ELR (cell line): Measurements from ENCODE around the gene GHRH.

Source experiments
- DNase-seq: peaks from one replicate; pipeline ENCODE4 v3.0.0-alpha.2; 2015; ENCODE audit warnings: low read depth

GHRH gene

DNA sequence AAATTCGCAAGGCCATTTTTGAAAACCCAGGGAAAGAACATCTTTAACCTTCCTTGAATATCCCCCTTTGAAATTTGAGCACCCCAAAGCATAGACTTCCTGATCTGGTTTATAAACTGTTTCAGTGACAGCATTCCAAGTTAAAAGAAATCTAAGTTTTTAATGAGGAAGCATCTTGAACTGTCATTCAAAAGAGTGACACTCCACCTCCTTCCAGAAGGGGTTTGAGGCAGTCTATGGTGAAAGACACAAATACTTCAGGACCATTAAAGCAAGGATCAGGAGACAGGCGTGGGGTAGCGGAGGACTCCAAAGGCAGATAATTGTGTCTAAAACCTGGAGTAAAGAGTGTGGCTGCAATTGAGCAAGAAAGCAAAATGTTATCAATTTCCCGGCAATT lies 691 bp downstream of the GHRH start:
- no peak for DNase-seq

- no peak for DNase-seq
These were observed 1.7 kb downstream of the GHRH start for GRCh38 chr20:37259865-37260264.

DNA sequence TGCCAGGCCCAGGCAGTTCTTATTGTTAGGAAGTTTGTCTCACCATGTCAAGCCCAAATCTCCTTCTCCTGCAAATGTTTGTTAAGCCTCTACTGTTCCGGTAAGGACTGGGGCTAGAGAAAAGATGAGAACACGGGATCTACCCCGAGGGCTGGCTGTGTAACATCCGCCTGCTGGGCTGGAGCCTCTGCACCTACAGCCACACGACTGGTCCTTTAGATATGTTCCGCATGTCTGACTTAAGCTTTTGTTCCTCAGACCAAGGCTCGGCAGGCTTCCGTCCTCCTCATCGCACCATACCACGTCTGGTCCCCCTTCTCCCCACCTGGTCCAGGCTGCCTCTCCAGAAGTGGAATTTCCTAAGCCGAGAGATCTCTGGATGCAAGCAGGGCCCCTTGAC lies 2.6 kb downstream of the GHRH start:
- no peak for DNase-seq

- no peak for DNase-seq
These were observed 3.6 kb downstream of the GHRH start for GRCh38 chr20:37257988-37258387.

- DNase-seq = no peak
These were observed 4.1 kb downstream of the GHRH start for GRCh38 chr20:37257530-37257929.

GRCh38 chr20:37256286-37256685 lies 5.3 kb downstream of the GHRH start:
- no peak for DNase-seq

- DNase-seq = no peak
These were observed 7.3 kb downstream of the GHRH start for GRCh38 chr20:37254114-37254878.

DNA sequence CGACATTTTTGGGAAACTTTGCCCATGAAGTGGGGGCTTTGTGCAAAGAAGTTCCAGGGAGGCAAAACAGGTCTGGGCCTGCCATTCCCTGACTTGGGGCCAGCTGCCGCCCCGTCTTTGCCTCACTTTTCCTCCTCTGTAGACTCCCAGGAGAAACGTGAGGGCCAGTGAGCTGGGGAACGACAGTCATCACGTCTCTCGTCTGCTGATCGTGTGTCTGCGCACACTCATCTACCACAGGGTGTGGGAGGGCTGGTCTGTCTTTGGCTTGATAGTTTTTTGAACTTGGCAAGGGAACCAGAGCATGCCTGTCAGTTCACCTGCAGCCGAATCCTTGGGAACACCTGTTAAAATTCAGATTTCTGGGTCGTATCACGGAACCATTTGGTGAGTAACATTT lies 8.5 kb downstream of the GHRH start:
- DNase-seq = no peak

DNA sequence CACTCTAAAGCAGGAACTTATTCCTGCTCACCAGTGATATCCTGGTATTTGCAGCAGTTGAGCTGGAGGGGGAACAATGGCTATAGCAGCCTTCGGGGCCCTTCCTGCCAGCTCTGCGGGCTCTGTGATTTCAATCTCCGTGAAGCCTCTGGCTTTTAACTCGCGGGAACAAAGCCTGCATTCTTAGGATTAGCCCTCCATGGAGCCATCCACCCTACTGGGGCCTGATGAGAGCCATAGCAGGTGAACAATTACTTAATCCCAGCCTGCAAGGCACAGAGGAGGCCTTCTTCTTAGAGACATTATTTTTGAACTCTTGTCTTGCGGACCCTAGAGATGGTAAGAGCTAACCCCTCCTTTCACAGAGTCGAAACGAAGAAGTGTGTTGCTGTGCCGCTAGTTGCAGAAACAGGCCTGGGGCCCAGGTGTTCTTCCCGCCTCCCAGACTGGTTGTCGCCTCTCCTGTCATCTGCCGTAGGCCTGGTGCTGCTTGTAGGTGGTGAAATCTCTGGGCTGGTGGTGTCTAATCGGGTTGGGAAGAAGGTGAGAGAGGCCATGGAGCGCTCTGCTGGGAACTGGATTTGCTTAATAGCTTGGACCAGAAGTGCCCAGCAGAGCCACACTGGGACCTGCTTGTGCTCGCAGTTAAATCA lies 9.7 kb downstream of the GHRH start:
- no peak for DNase-seq

- DNase-seq = no peak
These were observed 12.3 kb downstream of the GHRH start for GRCh38 chr20:37249304-37249703.

GRCh38 chr20:37247547-37247946 lies 14.1 kb downstream of the GHRH start:
- DNase-seq = no peak

DNA sequence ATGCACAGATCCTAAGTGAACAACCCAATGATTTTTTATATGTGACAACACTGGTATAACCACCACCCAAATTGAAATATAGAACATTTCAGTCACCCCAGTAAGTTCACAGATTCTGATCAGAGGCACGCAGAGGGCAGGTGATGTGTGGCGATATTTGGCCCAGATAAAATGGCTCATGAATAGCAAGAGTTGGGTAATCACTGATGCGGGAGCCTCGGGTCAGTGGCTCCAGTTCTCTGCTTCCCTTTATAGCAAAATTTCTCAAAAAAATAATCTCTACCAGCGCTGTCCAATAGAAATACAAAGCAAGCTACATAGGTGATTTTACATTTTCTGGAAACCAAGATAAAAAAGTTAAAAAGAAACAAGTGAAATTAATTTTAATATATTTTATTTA lies 14.9 kb downstream of the GHRH start:
- DNase-seq = no peak

DNA sequence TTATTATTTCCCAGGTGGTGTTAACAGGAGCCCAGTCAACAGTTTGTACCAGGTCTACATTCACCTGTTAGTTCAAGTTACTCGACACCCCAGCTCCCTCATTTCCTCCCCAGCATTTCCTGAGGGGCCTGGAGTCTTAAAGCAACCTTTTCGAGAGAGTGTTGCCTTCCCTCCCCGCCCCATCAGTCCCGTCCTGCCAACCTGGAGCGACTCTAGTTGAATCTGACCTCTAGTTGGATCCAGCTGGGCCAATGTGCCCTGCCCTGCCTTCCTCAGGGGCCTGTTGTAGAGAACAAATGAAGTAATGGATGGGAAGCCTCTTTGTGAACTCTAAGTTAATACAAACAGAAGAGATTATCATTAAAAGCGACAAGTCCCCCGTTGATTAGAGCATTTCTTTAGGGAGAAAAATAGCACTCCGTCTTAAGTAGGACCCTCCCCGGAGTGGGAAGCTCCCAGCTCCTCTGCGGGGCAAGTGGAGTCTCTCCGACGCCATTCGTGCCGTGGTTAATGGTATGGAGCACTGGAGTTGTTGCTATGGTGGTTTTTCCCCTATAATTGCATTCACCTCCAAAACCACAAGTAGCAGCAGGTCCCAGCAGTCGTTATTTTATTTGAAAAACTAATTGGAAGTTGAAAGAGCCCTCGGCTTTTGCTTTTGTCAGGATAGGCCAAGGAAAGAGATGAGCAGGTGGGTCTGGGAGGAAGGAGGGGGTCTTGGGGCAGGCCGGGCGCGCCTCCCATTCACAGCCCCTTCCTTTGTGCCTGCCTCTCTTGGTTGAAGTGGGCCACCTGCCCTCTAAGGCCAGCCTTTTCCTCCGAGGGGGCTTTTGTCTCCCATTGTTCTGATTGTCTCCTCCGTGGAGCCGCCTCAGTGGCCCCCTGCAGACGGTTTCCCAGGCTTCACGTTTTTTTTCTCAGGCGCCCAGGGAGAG lies 16.1 kb downstream of the GHRH start:
- DNase-seq = no peak

DNA sequence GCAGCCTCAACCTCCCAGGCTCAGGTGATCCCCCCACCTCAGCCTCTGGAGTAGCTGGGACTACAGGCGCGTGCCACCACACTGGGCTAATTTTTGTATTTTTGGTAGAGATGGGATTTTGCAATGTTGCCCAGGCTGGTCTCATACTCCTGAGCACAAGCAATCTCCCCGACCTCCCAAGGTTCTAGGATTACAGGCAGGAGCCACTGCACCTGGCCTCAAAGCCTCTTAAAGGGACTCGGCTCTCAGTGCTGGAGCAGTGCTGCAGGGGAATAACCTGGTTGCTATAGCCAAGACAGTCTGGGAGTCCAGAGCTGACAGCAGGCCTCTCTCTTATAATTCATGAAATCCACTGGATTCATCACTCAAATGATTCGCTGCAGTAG lies 17.0 kb downstream of the GHRH start:
- no peak for DNase-seq

DNA sequence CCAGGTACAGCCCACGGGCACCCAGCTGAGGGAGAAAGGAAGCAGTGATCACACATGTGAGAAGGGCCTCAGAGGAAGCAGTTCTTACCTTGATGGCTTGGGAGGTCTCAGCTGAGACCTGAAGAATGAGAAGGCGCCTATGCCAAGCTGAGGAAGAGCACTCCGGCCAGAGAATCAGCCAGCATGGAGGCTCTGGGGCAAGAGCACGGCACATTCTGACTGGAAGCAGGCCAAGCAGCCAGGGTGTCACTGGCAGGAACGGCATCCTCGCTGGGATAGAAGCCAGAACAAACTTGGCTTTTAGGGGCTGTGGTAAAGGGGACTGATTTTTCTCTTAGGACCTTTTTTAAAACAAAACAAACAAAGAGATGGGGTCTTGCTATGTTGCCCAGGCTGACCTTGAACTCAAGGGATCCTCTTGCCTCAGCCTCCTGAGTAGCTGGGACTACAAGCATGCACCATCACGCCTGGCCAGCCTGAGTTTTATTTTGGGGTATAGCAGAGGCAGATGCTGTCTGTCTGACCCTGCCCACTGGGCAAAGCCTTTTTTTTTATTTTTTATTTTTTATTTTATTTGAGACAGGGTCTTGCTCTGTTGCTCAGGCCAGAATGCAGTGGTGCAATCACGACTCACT lies 17.6 kb downstream of the GHRH start:
- no peak for DNase-seq

DNA sequence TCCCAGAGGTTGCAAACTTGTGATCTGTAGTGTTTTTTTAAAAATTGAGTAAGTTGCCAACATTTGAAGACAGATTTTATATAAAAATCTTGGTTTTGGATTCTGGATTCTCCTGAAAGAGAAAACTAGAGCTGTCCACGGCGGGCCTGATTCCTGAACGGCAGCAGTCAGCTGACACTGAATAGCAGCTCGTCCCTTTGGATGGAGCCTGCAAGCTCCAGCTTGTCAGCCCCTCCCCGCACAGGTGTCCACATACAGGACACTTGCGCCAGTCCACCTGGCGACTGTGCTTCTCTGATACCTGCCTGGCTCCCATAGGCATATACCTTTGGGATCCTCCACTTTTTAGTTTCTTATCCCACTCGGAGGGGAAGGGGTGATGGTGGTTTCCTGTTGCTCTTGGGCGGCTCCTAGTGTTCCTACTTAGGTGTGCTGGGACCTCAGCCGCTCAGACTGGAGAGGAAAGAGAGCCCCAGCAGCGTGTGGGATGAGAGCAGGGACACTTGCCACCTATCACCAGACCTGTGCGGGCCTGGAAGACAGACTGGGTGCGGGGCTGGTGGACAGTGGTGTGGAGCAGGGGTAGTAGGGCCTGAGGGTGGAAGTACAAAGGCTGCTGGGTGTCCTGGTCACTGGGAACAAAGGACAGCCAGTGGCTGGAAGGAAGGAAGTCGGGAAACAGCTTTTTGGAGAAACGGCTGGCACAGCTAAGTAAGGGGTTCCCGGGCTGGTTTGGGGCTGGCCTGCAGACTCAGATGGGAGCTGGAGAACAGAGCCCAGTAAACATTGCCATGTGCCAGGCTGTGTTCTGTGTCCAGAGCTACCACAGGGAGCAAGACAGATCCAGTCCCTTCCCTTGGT lies 18.3 kb downstream of the GHRH start:
- peak; percentile 17 for DNase-seq

DNA sequence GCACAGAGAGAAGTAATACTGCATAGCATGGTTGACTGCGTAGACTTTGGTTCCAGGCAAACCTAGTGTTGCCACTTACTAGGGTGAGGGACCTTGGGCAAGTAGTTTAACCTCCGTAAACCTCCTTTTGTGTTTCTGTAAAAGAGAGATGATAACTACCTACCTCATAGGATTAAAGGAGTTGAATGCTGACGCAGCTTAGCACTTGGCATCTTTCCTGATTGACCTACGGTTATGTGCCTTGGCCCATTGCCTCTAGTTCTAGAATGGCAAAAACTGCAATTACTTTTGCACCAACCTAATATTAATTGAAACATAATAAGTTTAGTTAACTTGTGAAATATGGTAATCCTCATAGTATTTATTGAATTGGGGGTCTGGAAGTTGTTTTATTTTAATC lies 19.1 kb downstream of the GHRH start:
- no peak for DNase-seq

- DNase-seq = no peak
These were observed 21.1 kb downstream of the GHRH start for GRCh38 chr20:37240337-37241067.

- no peak for DNase-seq
These were observed 22.6 kb downstream of the GHRH start for GRCh38 chr20:37238935-37239451.

DNA sequence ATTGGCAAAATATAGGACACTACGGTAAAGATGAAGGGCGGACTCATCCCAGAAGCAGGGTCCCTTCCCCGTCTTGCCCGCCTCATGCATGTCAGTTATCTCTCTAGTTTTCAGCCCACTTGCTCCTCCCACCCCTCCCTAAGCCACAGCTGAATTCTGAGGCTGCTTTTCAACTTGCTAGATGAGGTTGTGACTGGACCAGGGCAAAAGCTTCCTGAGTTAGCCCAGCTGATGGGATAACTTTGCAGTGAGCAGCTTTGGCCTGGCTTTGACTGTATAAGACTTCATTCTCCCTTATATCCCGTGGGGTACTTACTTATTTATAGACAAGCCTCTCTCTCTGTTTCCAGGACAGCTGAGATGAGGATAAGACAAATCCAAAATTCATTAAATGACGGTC lies 23.2 kb downstream of the GHRH start:
- no peak for DNase-seq
